Hepatocyte (in vitro differentiated cells): Measurements from ENCODE around the gene CLBA1. TPM values are rescaled to one million over a fixed set of nuclear protein-coding genes. Genes with fewer than 3 reads are reported as not detected.

Source experiments
- DNase-seq: peaks from one replicate; pipeline ENCODE4 v3.0.0-alpha.2; 2016; ENCODE audit warnings: low spot score
- H2AFZ ChIP-seq: fragments of 200-600 bp; sonication (generic); 2 replicates; pipeline ENCODE4 v1.6.0; 2016; ENCODE audit warnings: antibody characterized with exemption, mild to moderate bottlenecking
- H3K27ac ChIP-seq: fragments of 200-600 bp; sonication (generic); 2 replicates; pipeline ENCODE4 v1.5.1; 2016; ENCODE audit warnings: mild to moderate bottlenecking
- H3K27me3 ChIP-seq: fragments of 200-600 bp; sonication (generic); 2 replicates; pipeline ENCODE4 v1.6.1; 2016
- H3K36me3 ChIP-seq: fragments of 200-600 bp; sonication (generic); replicated peaks from 2 replicates; pipeline ENCODE4 v1.5.1; 2016; ENCODE audit warnings: low read depth; ENCODE audit not compliant: insufficient read depth
- H3K4me1 ChIP-seq: fragments of 200-600 bp; sonication (generic); 2 replicates; pipeline ENCODE4 v1.5.1; 2016; ENCODE audit warnings: mild to moderate bottlenecking, moderate library complexity; ENCODE audit not compliant: insufficient read depth
- H3K4me2 ChIP-seq: fragments of 200-600 bp; sonication (generic); 2 replicates; pipeline ENCODE4 v1.6.0; 2016
- H3K4me3 ChIP-seq: fragments of 200-600 bp; sonication (generic); 2 replicates; pipeline ENCODE4 v1.5.1; 2016; ENCODE audit warnings: mild to moderate bottlenecking
- H3K79me2 ChIP-seq: fragments of 200-600 bp; sonication (generic); 2 replicates; pipeline ENCODE4 v1.6.0; 2017; ENCODE audit warnings: mild to moderate bottlenecking
- H3K9me2 ChIP-seq: fragments of 200-600 bp; sonication (generic); replicated peaks from 2 replicates; pipeline ENCODE4 v1.6.0; 2017; ENCODE audit warnings: mild to moderate bottlenecking; ENCODE audit not compliant: insufficient read depth
- H3K9me3 ChIP-seq: fragments of 200-600 bp; sonication (generic); 2 replicates; pipeline ENCODE4 v1.5.1; 2016; ENCODE audit warnings: low read depth, mild to moderate bottlenecking
- H4K20me1 ChIP-seq: fragments of 200-600 bp; sonication (generic); 2 replicates; pipeline ENCODE4 v1.6.0; 2016; ENCODE audit warnings: mild to moderate bottlenecking; ENCODE audit not compliant: insufficient read depth, poor library complexity, severe bottlenecking
- EZH2 ChIP-seq: fragments of 200-600 bp; sonication (generic); IDR thresholded peaks from 2 replicates; pipeline ENCODE4 v1.6.1; 2016; ENCODE audit warnings: antibody characterized with exemption, mild to moderate bottlenecking, borderline replicate concordance
- EZH2phosphoT487 ChIP-seq: fragments of 200-600 bp; sonication (generic); IDR thresholded peaks from one replicate; pipeline ENCODE4 v1.6.1; 2018; ENCODE audit warnings: antibody characterized with exemption, mild to moderate bottlenecking, low read depth, moderate library complexity; ENCODE audit not compliant: unreplicated experiment, severe bottlenecking
- WGBS: methylation state at CpG from one replicate; pipeline ENCODE4 v1.1.6; 2016; ENCODE audit warnings: low lambda C conversion rate; ENCODE audit errors: missing lambda C conversion rate; 5-methylcytosine and 5-hydroxymethylcytosine counted together
- polyA plus RNA-seq: library from polyadenylated mRNA; unstranded; fragments of >200 nt; fragmentation: Nextera tagmentation; extraction: Ambion mirVana; gene quantifications from 2 replicates; pipeline ENCODE4 v1.2.1, GENCODE V29; 2016
- total RNA-seq: library from RNA; depleted of rRNA; stranded (reverse); fragments of >200 nt; gene quantifications from 2 replicates; pipeline ENCODE4 v1.2.3, GENCODE V29; 2014
- TF ChIP-seq, protein P1 (sequence below): fragments of 200-600 bp; sonication (generic); IDR thresholded peaks from 2 replicates; pipeline ENCODE4 v1.5.1; 2016; ENCODE audit warnings: antibody characterized with exemption, mild to moderate bottlenecking; ENCODE audit not compliant: poor library complexity

CLBA1 gene
- total and polyA plus RNA-seq, 2 experiments from 2014 or later = 6.4 to 9.3 TPM

- peaks cover 4% of the 10 kb centered on the region for H3K27me3 ChIP-seq
- peak overlapping the region; percentile 74 for H3K4me2 ChIP-seq
- WGBS = 8% methylated on average over 24 of the region's 36 CpGs
- peak overlapping the region; percentile 26 for H3K4me3 ChIP-seq
- peak overlapping the region; percentile 72 for H3K27ac ChIP-seq
- TF ChIP-seq, protein P1, sequence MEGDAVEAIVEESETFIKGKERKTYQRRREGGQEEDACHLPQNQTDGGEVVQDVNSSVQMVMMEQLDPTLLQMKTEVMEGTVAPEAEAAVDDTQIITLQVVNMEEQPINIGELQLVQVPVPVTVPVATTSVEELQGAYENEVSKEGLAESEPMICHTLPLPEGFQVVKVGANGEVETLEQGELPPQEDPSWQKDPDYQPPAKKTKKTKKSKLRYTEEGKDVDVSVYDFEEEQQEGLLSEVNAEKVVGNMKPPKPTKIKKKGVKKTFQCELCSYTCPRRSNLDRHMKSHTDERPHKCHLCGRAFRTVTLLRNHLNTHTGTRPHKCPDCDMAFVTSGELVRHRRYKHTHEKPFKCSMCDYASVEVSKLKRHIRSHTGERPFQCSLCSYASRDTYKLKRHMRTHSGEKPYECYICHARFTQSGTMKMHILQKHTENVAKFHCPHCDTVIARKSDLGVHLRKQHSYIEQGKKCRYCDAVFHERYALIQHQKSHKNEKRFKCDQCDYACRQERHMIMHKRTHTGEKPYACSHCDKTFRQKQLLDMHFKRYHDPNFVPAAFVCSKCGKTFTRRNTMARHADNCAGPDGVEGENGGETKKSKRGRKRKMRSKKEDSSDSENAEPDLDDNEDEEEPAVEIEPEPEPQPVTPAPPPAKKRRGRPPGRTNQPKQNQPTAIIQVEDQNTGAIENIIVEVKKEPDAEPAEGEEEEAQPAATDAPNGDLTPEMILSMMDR = peak; percentile 6
- TF ChIP-seq EZH2phosphoT487 = no peak
- TF ChIP-seq EZH2 = no peak
- peak overlapping the region; percentile 40 for H2AFZ ChIP-seq
- peak; percentile 65 for DNase-seq
- H3K79me2 ChIP-seq = no peaks in the 10 kb centered on the region
- H3K9me3 ChIP-seq = no peaks in the 10 kb centered on the region
- no peaks in the 10 kb centered on the region for H4K20me1 ChIP-seq
- no peaks in the 10 kb centered on the region for H3K9me2 ChIP-seq
- H3K4me1 ChIP-seq = peaks cover 40% of the 10 kb centered on the region
- H3K36me3 ChIP-seq = no peaks in the 10 kb centered on the region
These were observed 18.0 kb upstream of the CLBA1 start for GRCh38 chr14:104967386-104968152.

- H3K9me2 ChIP-seq = no peaks in the 10 kb centered on the region
- DNase-seq = peak; percentile 71
- H3K4me2 ChIP-seq = peak overlapping the region; percentile 74
- H3K4me1 ChIP-seq = peaks cover 46% of the 10 kb centered on the region
- no peaks in the 10 kb centered on the region for H3K79me2 ChIP-seq
- H3K27ac ChIP-seq = peak overlapping the region; percentile 72
- peak overlapping the region; percentile 40 for H2AFZ ChIP-seq
- TF ChIP-seq, protein P1 = no peak
- TF ChIP-seq EZH2 = no peak
- TF ChIP-seq EZH2phosphoT487 = no peak
- H3K4me3 ChIP-seq = peak overlapping the region; percentile 26
- no peaks in the 10 kb centered on the region for H3K9me3 ChIP-seq
- no peaks in the 10 kb centered on the region for H3K36me3 ChIP-seq
- H3K27me3 ChIP-seq = peaks cover 4% of the 10 kb centered on the region
- no peaks in the 10 kb centered on the region for H4K20me1 ChIP-seq
- WGBS = 24% methylated on average over 7 of the region's 12 CpGs
These were observed 17.4 kb upstream of the CLBA1 start for GRCh38 chr14:104968153-104968527.

DNA sequence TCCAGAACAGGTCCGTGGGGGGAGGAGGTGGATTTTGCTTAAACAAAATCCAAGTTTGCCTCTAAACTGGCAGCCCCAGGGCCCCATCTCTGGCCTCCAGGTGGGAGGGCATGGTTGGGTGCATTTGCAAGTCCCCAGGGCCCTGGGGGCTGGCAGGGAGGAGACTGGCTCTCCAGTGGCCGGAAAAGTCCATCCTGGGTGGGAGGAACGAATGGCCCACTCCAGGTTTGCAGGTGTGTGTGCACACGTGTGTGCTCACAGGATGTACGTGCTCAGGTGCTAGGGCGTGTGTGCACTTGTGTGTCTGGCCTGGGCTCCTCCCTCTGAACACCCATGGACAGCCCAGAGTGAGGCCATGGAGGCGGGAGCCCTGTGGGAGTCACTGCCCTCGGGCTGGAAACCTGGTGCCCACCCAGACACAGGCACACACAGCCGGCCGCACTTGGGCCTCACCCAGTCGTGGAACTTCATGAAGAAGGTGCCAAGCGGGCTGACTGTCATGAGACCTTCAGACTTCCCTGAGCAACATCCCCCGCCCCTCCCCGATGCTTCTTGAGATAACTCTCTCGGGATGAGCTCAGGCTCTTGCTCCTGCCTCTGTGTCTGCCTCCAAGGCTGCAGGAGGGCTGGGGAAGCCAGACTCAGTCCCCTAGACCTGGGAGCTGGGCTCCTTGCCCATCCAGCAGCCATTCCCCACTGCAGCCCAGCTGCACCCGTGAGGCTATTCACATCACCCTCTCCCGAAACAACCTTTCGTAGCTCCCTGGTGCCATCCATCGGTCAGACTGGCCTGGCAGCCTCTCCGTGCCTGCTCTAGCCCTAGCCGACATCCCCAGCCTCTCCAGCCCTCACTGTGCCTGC is 16.8 kb upstream of the CLBA1 start:
- H3K4me2 ChIP-seq = peak overlapping the region; percentile 74
- WGBS = 73% methylated on average over 21 of the region's 21 CpGs
- peak overlapping the region; percentile 40 for H2AFZ ChIP-seq
- H3K9me3 ChIP-seq = no peaks in the 10 kb centered on the region
- no peaks in the 10 kb centered on the region for H3K79me2 ChIP-seq
- peaks cover 52% of the 10 kb centered on the region for H3K4me1 ChIP-seq
- no peaks in the 10 kb centered on the region for H3K36me3 ChIP-seq
- peaks cover 4% of the 10 kb centered on the region for H3K27me3 ChIP-seq
- H3K9me2 ChIP-seq = no peaks in the 10 kb centered on the region
- peak; percentile 67 for DNase-seq
- no peaks in the 10 kb centered on the region for H4K20me1 ChIP-seq
- H3K27ac ChIP-seq = peak overlapping the region; percentile 72
- H3K4me3 ChIP-seq = no peak overlapping the region
- TF ChIP-seq EZH2phosphoT487 (no peak), EZH2 (no peak)
- TF ChIP-seq, protein P1 = no peak
